Tibial nerve (tissue), 4 donors: Measurements from ENCODE around the gene RBM17. TPM values are rescaled to one million over a fixed set of nuclear protein-coding genes. Genes with fewer than 3 reads are reported as not detected.

ENCODE experiments used
- DNase-seq, 2 donors: peaks; one replicate each; pipeline ENCODE4 v3.0.0-alpha.2; 2019; ENCODE audit warnings: low spot score in 2 of 2
- H3K27ac ChIP-seq, 4 donors: fragments of 200-600 bp; sonication (generic) in 3 of 4; one replicate each; pipeline ENCODE4 v1.5.1; 2017 to 2019; ENCODE audit warnings: mild to moderate bottlenecking in 1 of 4
- H3K27me3 ChIP-seq, 2 donors: fragments of 200-600 bp; sonication (generic) in 1 of 2; one replicate each; pipeline versions ENCODE4 v1.5.1 to v1.6.0; 2017 to 2019
- H3K36me3 ChIP-seq, 3 donors: fragments of 200-600 bp; sonication (generic); one replicate each; pipeline ENCODE4 v1.5.1; 2018 to 2019
- H3K4me1 ChIP-seq, 4 donors: fragments of 200-600 bp; sonication (generic) in 3 of 4; one replicate each; pipeline ENCODE4 v1.5.1; 2017 to 2019
- H3K4me3 ChIP-seq, 4 donors: fragments of 200-600 bp; sonication (generic) in 3 of 4; one replicate each; pipeline ENCODE4 v1.5.1; 2017 to 2019; ENCODE audit warnings: mild to moderate bottlenecking in 1 of 4, moderate library complexity in 1 of 4
- H3K9me3 ChIP-seq, 4 donors: fragments of 200-600 bp; sonication (generic) in 3 of 4; one replicate each; pipeline ENCODE4 v1.5.1; 2017 to 2019
- CTCF ChIP-seq, 5 experiments: fragments of 200-600 bp in 3 of 5; fragments of 450-650 bp in 2 of 5; sonication (generic) in 3 of 5; IDR thresholded peaks; one replicate each; pipeline ENCODE4 v1.5.1; 2016 to 2019; ENCODE audit warnings: antibody characterized with exemption in 5 of 5, mild to moderate bottlenecking in 3 of 5, moderate library complexity in 2 of 5
- EP300 ChIP-seq, 2 donors: sonication (generic); formaldehyde crosslinking; IDR thresholded peaks; one replicate each; pipeline ENCODE4 v1.6.1; 2017; ENCODE audit warnings: antibody characterized with exemption in 2 of 2, mild to moderate bottlenecking in 1 of 2
- POLR2A ChIP-seq, 2 donors: fragments of 450-650 bp; IDR thresholded peaks; one replicate each; pipeline ENCODE4 v1.6.1; 2017; ENCODE audit warnings: antibody characterized with exemption in 2 of 2, mild to moderate bottlenecking in 2 of 2, moderate library complexity in 2 of 2
- WGBS, 2 donors: methylation state at CpG; one replicate each; pipeline ENCODE4 v1.1.5; 2018; 5-methylcytosine and 5-hydroxymethylcytosine counted together
- total RNA-seq, 4 donors: library from RNA; depleted of rRNA; stranded (reverse); fragments of >200 nt; gene quantifications; one replicate each; pipeline ENCODE4 v1.1.0, GENCODE V29; 2016

RBM17 gene
- total RNA-seq, 4 donors from 2014 or later, result 70.6 to 109 (median 94.3) TPM

DNA sequence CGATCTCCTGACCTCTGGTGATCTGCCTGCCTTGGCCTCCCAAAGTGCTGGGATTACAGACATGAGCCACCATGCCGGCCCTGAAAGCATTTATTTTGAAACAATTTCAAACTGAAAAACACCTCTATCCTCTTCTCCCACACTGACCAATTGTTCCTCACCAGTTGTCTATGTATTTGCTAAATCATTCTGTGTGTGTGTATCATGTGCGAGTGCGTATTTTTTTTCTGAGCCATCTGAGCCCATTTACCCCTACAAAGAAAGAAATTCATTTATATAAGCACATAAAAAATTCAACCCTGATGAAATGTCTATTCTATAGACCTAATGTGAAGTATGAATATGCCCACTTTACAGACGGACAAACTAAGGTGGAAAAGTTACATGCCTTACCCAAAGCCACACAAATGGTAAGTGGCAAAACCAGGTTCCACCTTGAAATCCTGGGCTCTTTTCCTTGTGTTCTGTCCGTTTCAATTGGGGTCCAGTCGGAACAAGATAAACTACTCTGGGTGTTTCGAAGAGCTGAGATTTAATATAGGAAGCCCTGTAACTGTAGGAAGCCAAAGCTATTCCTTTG, 46.8 kb downstream of the RBM17 start:
- WGBS, 2 donors, result 87 to 91% methylated on average over 8 of the region's 8 CpGs
- H3K9me3 ChIP-seq, result no peaks in the 10 kb centered on the region
- H3K27me3 ChIP-seq, result peaks cover 0 to 11% of the 10 kb centered on the region in 2 donors

DNA sequence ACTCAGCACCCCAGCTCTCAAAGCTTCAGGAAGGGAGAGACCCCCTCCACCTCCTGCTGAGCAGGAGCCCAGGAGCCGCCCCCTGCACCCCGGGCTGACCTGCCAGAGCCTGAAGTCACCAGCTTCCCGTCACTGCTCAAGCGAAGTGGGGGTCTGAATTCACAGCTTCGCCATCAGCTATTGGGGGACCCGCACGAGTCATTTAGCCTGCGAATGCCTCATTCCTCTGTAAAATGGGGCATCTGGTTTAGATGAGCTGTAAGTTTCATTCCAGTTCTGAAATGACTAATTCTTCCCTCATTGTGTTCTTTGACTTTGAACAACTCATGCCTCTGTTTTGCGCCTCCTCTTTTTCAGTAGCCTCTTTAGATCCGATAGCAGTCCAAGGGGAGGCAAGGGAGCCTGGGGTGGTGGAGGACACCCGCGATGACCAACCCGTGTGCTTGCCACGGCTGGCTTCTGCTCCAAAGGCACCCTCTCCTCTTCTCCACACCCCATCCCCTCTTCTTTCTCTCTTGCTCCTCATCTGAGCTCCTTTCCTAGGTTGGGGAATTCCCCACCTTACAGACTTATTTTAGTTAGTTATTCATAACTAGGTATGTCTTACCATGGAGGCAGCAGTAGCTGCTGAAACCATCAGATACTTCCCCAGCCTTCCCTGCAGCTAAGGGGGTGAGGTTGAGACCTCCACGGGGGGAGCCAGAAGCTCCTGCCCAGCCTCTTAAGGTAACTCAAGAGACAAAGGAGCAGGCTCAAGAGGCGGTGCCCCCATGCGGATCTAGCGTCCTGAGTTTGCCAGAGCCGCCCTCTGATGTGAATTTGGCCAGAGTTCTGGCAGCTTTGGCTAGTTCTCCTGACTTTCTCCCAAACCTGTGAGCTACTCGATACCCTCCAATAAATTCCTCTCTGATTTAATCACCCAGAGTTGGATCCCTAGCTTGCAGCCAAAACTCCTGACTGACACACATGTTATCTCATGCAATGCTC, 47.7 kb downstream of the RBM17 start:
- DNase-seq, result no peak
- H3K4me1 ChIP-seq, result peaks cover 0 to 10% (median 3%) of the 10 kb centered on the region in 4 donors
- no peak overlapping the region for H3K4me3 ChIP-seq
- no peak for TF ChIP-seq POLR2A (IDR thresholded peaks at IDR 0.05)
- no peak for TF ChIP-seq EP300 (IDR thresholded peaks at IDR 0.05)
- no peak for TF ChIP-seq CTCF (IDR thresholded peaks at IDR 0.05)
- no peaks in the 10 kb centered on the region for H3K36me3 ChIP-seq
- no peak overlapping the region for H3K27ac ChIP-seq
- no peaks in the 10 kb centered on the region for H3K9me3 ChIP-seq
- WGBS, 2 donors, result 46 to 51% methylated on average over 18 to 20 of the region's 20 CpGs
- H3K27me3 ChIP-seq, result peaks cover 0 to 14% of the 10 kb centered on the region in 2 donors

More for the DNA sequence above, 46.8 kb downstream of the RBM17 start:
- TF ChIP-seq CTCF (IDR thresholded peaks at IDR 0.05) (no peak), EP300 (IDR thresholded peaks at IDR 0.05) (no peak), POLR2A (IDR thresholded peaks at IDR 0.05) (no peak)
- peaks cover 0 to 7% (median 3%) of the 10 kb centered on the region in 4 donors for H3K4me1 ChIP-seq
- H3K36me3 ChIP-seq, result no peaks in the 10 kb centered on the region
- no peak for DNase-seq
- no peak overlapping the region for H3K27ac ChIP-seq
- no peak overlapping the region for H3K4me3 ChIP-seq

DNA sequence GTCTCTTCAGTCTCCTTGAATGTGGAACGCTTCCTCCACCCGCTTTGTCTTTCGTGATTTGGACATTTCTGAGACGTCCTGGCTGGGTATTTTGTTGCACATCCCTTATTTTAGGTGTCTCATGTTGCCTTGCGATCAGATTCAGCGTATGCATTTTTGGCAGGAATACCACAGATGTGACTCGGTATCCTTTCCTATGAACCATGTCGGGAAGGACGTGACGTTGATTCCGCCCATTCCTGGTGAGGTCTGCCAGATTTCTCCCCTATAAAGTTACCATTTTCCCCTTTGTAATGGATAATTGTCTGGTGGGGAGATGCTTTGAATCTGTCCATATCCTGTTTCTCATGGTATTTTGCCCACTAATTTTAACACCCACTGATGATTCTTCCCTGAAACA, 49.6 kb downstream of the RBM17 start:
- TF ChIP-seq CTCF (IDR thresholded peaks at IDR 0.05) (no peak), EP300 (IDR thresholded peaks at IDR 0.05) (no peak), POLR2A (IDR thresholded peaks at IDR 0.05) (no peak)
- DNase-seq, result no peak
- H3K4me1 ChIP-seq, result peaks cover 0 to 16% (median 5%) of the 10 kb centered on the region in 4 donors
- H3K27ac ChIP-seq, result no peak overlapping the region
- no peak overlapping the region for H3K4me3 ChIP-seq
- no peaks in the 10 kb centered on the region for H3K36me3 ChIP-seq
- H3K27me3 ChIP-seq, result peaks cover 0 to 14% of the 10 kb centered on the region in 2 donors
- 89 to 93% methylated on average over 11 of the region's 11 CpGs for WGBS, 2 donors
- H3K9me3 ChIP-seq, result no peaks in the 10 kb centered on the region

DNA sequence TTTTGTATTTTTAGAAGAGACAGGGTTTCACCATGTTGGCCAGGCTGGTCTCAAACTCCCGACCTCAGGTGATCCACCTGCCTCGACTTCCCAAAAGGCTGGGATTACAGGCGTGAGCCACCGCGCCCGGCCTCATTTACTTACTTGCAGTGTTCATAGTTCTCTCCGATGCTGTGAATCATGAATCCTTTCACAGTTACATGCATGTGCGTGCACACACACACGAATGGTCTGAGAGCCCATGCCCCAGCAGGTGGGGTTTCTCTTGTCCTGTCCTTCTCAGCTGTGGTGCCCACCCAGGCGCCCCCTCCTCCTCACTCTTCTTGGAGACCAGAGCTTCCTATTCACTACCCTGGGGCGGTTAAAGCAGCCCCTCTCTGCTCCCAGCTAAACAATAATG, 50.6 kb downstream of the RBM17 start:
- Histone ChIP-seq H3K9me3 (no peaks in the 10 kb centered on the region), H3K27me3 (peaks cover 0 to 14% of the 10 kb centered on the region in 2 donors), H3K4me1 (peaks cover 0 to 22% (median 8%) of the 10 kb centered on the region in 4 donors), H3K4me3 (no peak overlapping the region), H3K36me3 (no peaks in the 10 kb centered on the region), H3K27ac (no peak overlapping the region)
- TF ChIP-seq CTCF (IDR thresholded peaks at IDR 0.05), result no peak
- no peak for TF ChIP-seq POLR2A (IDR thresholded peaks at IDR 0.05)
- TF ChIP-seq EP300 (IDR thresholded peaks at IDR 0.05), result no peak
- no peak for DNase-seq
- WGBS, 2 donors, result 85 to 86% methylated on average over 11 of the region's 11 CpGs
